HG03342 (cell line): Measurements from ENCODE around the gene MST1R.
"Not testable (repeated sequence)": the region's sequence is repeated elsewhere in the genome, so short reads cannot be mapped to it uniquely, and the experiment has no call there.

Experiments
- ATAC-seq: cut with Tn5 transposase; IDR thresholded peaks from one replicate; pipeline ENCODE4 v1.9.1; 2021; ENCODE audit warnings: mild to moderate bottlenecking, moderate library complexity; ENCODE audit not compliant: unreplicated experiment

Gene MST1R

DNA sequence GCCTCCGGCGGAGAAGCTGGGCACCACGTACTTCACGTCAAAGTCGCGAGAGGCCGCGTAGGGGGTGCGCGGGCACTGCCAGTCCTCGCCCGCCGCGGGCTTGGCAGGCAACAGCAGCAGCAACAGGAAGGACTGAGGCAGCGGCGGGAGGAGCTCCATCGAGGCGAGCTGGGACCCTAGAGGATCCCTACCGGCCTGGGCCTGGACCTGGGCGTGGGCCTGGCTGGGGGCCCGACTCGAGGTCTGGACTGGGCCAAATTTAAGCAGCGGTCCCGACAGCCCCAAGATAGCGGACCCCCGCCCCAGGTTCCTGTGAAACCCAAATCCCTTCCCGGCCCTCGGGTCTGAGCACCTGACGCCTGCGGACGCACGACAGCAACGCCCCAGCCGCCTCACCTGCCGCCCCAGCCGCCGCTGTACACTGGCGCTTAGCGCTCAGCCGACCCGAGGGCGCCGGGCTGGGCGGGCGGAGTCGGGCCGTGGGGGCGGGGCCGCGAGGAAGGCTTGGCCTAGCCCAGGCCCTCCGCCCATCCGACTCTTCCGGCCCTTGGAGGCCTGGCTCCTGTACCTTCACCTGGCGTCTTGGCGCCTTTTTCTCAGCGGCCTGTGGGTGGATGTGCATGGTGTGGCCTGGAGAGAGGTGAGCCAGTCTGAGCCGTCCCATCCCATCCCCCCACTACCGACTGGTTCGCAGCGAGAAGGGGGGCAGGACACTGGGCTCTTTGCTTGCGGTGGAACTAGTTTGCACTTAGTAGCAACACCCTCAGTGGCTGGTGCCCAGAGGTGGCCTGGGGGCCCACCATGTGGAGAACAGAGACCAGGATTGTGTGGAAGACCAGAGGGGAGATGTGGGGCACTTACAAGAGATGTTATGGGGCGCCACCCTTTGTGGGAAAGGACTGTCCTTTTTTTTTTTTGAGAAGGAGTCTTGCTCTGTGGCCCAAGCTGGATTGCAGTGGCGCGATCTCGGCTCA is at the start of gene MST1R:
Gene MST1R (minus strand): TSS at position 423 of the 974 bp plus-strand sequence. CDS start 264 bp downstream, at position 159.
- ATAC-seq: peak; percentile 70

DNA sequence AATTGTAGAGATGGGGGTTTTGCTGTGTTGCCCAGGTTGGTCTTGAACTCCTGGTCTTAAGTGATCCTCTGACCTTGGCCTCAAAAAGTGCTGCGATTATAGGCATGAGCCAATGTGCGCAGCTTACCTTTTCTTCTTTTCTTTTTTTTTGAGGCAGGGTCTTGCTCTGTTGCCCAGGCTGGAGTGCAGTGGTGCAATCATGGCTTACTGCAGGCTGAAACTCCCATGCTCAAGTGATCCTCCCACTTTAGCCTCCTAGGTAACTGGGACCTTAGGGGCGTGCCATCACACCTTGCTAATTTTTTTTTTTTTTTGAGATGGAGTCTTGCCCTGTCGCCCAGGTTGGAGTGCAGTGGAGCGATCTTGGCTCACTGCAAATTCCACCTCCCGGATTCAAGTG is 49.3 kb upstream of the MST1R start:
- no peak for ATAC-seq

DNA sequence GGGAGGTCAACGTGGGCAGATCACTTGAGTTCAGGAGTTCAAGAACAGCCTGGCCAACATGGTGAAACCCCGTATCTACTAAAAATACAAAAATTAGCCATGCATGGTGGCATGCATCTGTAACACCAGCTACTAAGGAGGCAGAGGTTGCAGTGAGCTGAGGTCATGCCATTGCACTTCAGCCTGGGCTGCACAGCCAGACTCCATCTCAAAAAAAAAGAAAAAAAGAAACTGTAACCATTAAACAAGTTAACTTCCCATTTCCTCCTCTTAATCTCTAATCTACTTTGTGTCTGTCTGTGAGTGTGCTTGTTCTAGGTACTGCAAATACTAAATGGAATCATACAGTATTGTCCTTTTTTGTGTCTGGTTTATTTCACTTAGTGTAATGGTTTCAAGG is 39.0 kb upstream of the MST1R start:
- ATAC-seq: no peak

GRCh38 chr3:49940667-49941249 is 37.1 kb upstream of the MST1R start:
- no peak for ATAC-seq

DNA sequence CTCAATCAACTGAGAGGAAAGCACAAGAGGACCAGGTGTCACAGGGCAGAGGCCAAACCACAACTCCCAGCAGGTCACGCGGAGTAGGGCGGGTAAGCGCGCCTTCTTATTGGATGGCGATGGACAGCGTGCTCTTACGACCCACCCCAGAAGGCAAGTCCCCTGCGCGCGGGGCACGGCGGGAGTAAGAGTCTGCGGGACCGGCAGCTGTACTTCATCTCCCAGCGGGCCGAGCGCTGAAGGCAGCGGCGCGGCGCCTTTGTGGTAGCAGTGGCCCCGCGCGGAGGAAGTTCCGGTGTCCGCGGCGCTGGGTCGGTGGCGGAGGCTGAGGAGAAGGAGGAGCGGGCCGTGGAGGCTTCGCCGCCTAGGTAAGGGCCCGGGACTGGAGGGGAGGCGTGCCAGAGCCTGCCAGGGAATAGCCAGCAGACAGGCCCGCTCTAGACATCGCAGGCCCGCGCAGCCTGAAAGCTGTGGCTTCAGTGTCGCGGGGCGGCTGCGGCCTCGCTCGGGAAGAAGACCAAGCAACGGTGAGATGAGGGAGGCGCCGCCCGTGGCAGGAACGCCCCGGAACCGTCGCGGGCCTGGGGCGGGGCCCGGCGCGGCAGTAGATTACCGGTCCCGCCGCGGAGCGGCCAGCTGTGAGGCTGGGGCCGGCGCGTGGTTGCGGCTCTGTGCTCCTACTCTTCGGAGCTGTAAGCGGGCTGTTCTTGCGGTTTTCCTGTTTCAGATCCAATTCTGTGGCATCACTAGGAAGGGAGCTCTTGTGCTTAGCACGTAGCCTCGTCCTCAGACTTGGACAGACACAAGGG is 36.4 kb upstream of the MST1R start, which contains the start of gene RBM6:
Gene RBM6 (plus strand): TSS at position 293 of the 809 bp plus-strand sequence. CDS start 22,492 bp downstream, outside the sequence.
- peak; percentile 90 for ATAC-seq

GRCh38 chr3:49937090-49937489 is 33.4 kb upstream of the MST1R start:
- no peak for ATAC-seq

DNA sequence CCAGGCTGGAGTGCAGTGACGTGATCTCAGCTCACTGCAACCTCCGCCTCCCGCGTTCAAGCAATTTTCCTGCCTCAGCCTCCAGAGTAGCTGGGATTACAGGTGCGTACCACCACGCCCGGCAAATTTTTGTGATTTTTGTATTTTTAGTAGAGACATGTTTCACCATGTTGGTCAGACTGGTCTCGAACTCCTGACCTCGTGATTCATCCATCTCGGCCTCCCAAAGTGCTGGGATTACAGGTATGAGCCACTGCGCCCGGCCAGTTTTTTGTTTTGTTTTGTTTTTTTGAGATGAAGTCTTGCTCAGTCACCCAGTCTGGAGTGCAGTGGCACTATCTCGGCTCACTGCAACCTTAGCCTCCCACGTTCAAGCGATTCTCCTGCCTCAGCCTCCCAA is 28.6 kb upstream of the MST1R start:
- not testable (repeated sequence) for ATAC-seq

DNA sequence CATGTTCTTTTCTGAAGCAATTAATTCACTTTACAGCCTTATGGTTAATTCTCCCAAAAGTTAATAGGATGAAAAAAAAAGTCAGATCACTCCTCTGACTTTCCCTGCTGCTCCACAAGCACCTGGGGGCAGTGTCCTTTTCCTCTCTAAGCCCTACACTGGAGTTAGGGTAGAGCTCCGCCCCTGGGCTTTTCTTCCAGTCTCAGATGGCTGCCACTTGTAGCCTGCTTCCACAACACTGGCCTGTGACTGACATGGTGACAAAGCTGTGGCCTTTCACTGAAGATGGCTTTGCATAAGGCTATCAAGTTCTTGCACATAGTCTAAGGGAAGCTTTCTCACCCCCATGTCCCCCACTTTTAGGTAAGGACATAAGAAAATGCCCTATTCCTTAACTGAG is 27.2 kb upstream of the MST1R start:
- no peak for ATAC-seq

GRCh38 chr3:49930168-49930690 is 26.6 kb upstream of the MST1R start:
- ATAC-seq: no peak

DNA sequence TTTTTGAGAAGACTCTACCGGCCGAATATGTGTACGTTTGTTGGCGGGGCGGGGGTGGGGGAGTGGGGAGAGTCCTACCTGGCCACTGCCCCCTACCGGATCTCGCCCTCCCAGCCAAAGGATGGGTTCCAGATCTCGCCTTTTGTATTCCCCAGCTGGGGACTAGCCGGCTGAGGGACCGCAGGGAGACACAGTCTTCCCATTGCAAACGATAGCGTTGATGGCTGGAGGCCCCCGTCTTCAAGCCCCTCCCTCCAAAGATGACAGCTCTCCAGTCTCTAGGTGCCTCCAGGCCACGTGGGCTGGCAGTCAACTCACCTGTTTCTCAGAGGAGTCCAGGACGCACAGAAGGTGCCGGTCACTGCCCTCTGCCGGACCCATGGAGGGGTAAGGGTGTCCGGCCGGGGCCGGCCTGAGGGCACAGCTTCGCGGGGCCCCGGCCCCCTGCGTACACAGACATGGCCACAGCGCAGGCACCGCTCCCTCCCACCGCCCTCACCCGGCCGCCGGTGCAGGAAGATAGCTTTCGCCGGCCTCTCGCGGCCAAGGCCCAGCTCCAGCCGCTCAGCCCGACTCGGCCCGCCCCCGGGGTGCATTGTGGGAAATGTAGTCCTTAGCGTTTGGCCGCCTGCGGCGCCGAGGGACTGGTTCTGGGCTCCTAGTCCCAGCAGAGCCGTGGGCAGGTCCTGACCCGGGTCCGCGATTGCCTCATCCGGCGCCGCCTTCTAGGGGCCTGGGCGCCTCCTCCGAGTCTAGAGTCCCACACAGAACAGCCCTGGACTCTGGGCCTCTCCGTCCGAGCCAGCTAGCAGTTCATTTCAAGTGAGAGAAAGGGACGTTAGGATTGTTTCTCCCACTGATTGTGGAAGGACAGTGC is 25.9 kb upstream of the MST1R start, which contains the start of gene MON1A:
Gene MON1A (minus strand): TSS at position 521 of the 877 bp plus-strand sequence. CDS start 16,465 bp downstream, outside the sequence.
- ATAC-seq: peak; percentile 82

- no peak for ATAC-seq
Measured at GRCh38 chr3:49928481-49929017, 24.9 kb upstream of the MST1R start.

- no peak for ATAC-seq
Measured at GRCh38 chr3:49927798-49928197, 24.1 kb upstream of the MST1R start.

DNA sequence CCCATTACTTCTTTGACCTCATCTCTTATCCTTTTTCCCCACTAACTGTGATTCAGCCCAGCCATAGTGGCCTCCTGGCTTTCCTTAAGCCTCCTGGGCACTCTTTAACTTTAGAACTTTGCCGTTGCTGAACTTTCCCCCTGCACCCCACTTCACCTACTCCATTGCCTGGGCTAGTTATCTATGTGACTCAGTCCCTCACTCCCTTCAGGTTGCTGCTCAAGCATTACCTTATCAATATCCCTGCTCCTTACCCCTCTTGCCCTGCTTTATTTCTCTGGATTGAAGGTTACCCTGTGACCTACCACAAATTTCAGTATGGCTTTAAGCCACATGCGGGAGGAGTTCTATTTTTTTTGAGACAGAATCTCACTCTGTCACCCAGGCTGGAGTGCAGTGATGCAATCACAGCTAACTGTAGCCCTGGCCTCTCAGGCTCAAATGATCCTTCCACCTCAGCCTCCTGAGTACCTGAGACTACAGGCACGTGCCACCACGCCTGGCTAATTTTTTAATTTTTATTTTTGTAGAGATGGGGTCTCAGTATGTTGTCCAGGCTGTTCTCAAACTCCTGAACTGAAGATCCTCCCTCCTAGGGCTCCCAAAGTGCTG is 22.6 kb upstream of the MST1R start:
- ATAC-seq: no peak

DNA sequence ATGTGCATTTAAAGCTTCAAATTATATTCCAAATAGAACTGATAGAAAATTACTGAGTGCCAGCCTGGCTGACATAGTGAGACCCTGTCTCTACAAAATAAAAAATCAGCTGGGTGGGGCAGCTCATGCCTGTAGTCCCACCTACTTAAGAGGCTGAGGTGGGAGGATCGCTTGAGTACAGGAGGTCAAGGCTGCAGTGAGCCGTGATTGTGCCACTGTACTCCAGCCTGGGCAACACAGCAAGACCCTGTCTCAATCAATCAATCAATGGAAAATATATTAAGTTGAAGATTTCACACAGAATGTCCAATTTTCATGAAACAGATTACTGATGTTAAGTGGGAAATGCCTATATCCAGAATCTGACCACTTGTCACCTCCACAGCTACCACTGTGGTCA is 21.8 kb upstream of the MST1R start:
- ATAC-seq: no peak

GRCh38 chr3:49924683-49925082 is 21.0 kb upstream of the MST1R start:
- ATAC-seq: no peak

GRCh38 chr3:49917806-49918590 is 14.3 kb upstream of the MST1R start:
- ATAC-seq: not testable (repeated sequence)

DNA sequence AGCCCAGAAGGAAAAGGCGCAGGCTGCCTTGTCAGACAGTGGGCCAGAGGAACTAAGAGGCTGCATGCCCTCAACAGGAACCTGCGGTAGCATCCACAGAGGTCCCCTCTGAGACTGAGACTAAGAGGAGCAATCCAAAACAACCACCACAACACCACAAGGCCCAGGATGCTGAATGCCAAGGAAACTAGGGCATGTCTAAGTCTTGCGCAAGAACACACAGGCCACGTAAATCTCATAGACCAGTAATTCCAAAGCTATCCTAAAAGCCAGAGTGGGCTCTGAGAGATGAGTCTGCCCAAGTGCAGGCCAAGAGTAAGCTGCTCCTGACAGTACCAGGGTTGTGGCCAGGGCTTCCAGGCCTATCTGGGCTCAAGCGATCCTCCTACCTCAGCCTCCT is 13.0 kb upstream of the MST1R start:
- no peak for ATAC-seq

DNA sequence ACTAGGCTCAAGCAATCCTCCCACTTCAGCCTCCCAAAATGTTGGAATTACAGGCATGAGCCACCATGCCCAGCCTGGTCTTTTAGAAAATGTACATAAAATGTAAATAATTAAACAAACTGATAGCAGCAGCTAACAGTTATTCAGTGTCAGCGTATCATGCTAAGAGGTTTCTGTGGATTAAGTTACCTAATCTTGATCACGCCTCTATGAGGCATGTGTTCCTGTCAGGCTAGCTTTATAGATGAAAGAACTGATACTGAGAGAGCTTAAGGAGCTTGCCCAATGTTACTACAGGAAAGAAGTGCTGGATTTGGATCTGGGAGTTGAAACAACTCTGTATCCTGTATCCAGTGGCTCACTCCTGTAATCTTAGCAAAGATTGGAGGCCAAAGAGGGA is 11.2 kb upstream of the MST1R start:
- no peak for ATAC-seq
